G401 (cell line): ENCODE data around the gene ZNF532. TPM values are rescaled to one million over a fixed set of nuclear protein-coding genes. Genes with fewer than 3 reads are reported as not detected.
"Not testable (repeated sequence)": the region's sequence is repeated elsewhere in the genome, so short reads cannot be mapped to it uniquely, and the experiment has no call there.

Experiments used
- DNase-seq: peaks from one replicate; pipeline ENCODE4 v3.0.0-alpha.2; 2015; ENCODE audit warnings: low spot score
- in situ Hi-C: cut with HindIII; loops from 2 replicates; pipeline ENCODE4 v1.10.0; 2016; ENCODE audit warnings: low sequenced_read_pairs, mixed read lengths
- total RNA-seq: library from RNA; depleted of rRNA; stranded (reverse); fragments of >200 nt; shearing (Covaris generic); gene quantifications from 2 replicates; pipeline ENCODE4 v1.2.3, GENCODE V29; 2014; rRNA removed

Gene ZNF532
- 19.5 and 21.9 TPM in 2 replicates for total RNA-seq

GRCh38 chr18:58864146-58865032, at the start of gene ZNF532:
ZNF532 (plus strand) TSS chr18:58864877. CDS start in a region left out here.
- in situ Hi-C loops = no loop called here
- DNase-seq = peak; percentile 85

GRCh38 chr18:58819051-58819450, 45.6 kb upstream of the ZNF532 start:
- no peak for DNase-seq
- in situ Hi-C loops = no loop called here

- in situ Hi-C loops = no loop called here
- no peak for DNase-seq
Observed at GRCh38 chr18:58820251-58820650, 44.4 kb upstream of the ZNF532 start.

- in situ Hi-C loops = no loop called here
- no peak for DNase-seq
Observed at GRCh38 chr18:58822944-58823343, 41.7 kb upstream of the ZNF532 start.

- in situ Hi-C loops = no loop called here
- no peak for DNase-seq
Observed at GRCh38 chr18:58823412-58823811, 41.3 kb upstream of the ZNF532 start.

GRCh38 chr18:58826926-58827325, 37.8 kb upstream of the ZNF532 start:
- DNase-seq, in situ Hi-C loops: not testable (repeated sequence)

GRCh38 chr18:58827428-58827827, 37.2 kb upstream of the ZNF532 start:
- in situ Hi-C loops = no loop called here
- DNase-seq = no peak

GRCh38 chr18:58827886-58828285, 36.8 kb upstream of the ZNF532 start:
- no peak for DNase-seq
- in situ Hi-C loops = no loop called here

GRCh38 chr18:58828399-58829121, 36.1 kb upstream of the ZNF532 start:
- DNase-seq = no peak
- in situ Hi-C loops = no loop called here

GRCh38 chr18:58829263-58829662, 35.4 kb upstream of the ZNF532 start:
- DNase-seq = no peak
- in situ Hi-C loops = no loop called here

- DNase-seq, in situ Hi-C loops: not testable (repeated sequence)
Observed at GRCh38 chr18:58829886-58830285, 34.8 kb upstream of the ZNF532 start.

GRCh38 chr18:58831606-58832005, 33.1 kb upstream of the ZNF532 start:
- no peak for DNase-seq
- in situ Hi-C loops = no loop called here

GRCh38 chr18:58838165-58838860, 26.4 kb upstream of the ZNF532 start:
- DNase-seq = no peak
- in situ Hi-C loops = no loop called here

- in situ Hi-C loops = no loop called here
- DNase-seq = no peak
Observed at GRCh38 chr18:58838946-58839345, 25.7 kb upstream of the ZNF532 start.

GRCh38 chr18:58842978-58843687, 21.5 kb upstream of the ZNF532 start:
- DNase-seq = no peak
- in situ Hi-C loops = no loop called here

GRCh38 chr18:58843688-58844035, 21.0 kb upstream of the ZNF532 start:
- no peak for DNase-seq
- in situ Hi-C loops = no loop called here

GRCh38 chr18:58844871-58845270, 19.8 kb upstream of the ZNF532 start:
- in situ Hi-C loops = no loop called here

GRCh38 chr18:58845928-58846724, 18.6 kb upstream of the ZNF532 start:
- in situ Hi-C loops = no loop called here
- DNase-seq = no peak

More at GRCh38 chr18:58844871-58845270, 19.8 kb upstream of the ZNF532 start:
- DNase-seq = no peak
